Stimulated activated CD8-positive, alpha-beta memory T cell treated with anti-CD3 and anti-CD28 coated beads, Interleukin-15, amount 100 ng/mL, for 24 hours (primary cell): ENCODE results near the gene C1QTNF6.
"Not testable (repeated sequence)": the region's sequence is repeated elsewhere in the genome, so short reads cannot be mapped to it uniquely, and the experiment has no call there.

Source experiments
- DNase-seq: peaks from one replicate; pipeline ENCODE4 v3.0.0-alpha.2; 2020; ENCODE audit warnings: low read depth

The C1QTNF6 gene

GRCh38 chr22:37187891-37188761 is at the start of gene C1QTNF6:
Gene C1QTNF6, minus strand, starts transcription at chr22:37188247. Its CDS starts 34 bp downstream, at chr22:37188213.
- no peak for DNase-seq

DNA sequence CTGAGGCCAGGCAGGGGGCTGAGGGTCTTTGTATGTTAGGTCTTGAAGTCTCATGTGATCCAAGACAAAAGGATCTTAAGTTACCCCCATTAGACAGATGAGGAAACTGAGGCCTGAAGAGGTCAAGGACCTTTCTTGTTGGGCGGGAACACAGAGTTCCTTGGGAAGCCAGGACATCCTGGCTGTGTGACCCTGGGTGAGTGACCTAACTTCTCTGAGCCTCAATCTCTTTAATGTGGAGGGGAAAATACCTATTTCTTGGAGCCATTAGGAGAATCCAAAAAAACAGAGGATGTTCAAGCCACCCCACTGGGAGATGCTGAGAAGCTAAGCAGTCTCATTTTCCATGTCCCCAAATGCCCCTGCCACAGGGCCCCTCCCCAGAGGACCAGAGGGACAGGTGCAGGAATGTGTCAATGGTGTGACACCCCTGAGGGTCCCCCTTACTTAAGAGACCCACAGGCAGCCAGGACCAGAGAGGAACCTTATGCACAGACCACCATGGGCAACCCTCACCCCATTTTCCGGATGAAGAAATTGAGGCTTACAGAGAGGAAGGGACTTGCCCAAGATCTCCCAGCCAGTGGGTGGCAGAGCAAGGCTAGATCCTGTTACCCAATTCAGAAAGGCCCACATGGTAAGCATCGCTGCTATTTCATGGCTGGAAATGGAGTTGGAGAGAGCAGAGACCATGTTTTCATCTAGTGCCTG is 48.0 kb upstream of the C1QTNF6 start:
- DNase-seq = no peak

- no peak for DNase-seq
Measured at GRCh38 chr22:37234736-37235711, 47.0 kb upstream of the C1QTNF6 start.

GRCh38 chr22:37233751-37234631 is 45.9 kb upstream of the C1QTNF6 start:
- DNase-seq = no peak

- DNase-seq = not testable (repeated sequence)
Measured at GRCh38 chr22:37233371-37233750, 45.3 kb upstream of the C1QTNF6 start.

DNA sequence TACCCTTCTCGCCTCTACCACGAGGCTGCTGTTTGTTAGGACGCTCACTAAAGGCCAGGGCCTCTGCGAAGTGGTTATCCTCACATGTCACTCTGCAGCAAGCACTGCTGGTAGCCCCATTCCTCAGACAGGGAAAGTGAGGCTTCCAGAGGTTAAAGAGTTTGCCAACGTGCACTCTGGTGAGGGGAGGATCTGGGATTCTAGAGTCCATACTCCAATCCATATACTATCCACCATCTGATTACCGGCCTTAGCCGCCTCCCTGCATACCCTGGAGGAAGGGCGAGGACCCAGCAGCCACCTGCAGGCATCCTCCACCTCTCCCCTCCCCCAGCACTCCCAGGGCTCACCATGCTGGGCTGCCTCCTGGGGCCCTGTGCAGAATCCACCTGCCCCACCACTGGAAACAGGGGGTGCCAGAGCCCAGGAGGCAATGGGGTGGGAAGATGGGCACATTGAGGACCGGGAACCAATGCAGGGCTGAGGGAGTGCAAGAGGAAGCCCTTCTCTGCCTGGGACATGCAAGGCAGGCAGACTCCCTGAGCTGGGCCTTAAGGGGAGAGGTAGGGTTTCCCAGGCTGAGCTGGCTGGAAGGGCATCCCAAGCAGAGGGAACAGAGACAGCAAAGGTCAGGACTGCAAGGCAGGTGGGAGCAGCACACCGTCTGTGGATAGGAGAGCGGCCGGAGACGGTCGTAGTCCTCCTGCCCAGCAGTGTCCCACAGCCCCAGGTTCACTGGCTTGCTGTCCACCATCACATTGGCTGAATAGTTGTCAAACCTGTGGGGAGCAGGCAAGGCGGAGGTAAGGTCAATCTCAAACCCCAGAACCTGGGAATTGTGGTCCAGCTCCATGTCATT is 44.3 kb upstream of the C1QTNF6 start:
- no peak for DNase-seq

GRCh38 chr22:37231406-37232139 is 43.5 kb upstream of the C1QTNF6 start:
- no peak for DNase-seq

- DNase-seq = no peak
Measured at GRCh38 chr22:37230673-37231405, 42.8 kb upstream of the C1QTNF6 start.

DNA sequence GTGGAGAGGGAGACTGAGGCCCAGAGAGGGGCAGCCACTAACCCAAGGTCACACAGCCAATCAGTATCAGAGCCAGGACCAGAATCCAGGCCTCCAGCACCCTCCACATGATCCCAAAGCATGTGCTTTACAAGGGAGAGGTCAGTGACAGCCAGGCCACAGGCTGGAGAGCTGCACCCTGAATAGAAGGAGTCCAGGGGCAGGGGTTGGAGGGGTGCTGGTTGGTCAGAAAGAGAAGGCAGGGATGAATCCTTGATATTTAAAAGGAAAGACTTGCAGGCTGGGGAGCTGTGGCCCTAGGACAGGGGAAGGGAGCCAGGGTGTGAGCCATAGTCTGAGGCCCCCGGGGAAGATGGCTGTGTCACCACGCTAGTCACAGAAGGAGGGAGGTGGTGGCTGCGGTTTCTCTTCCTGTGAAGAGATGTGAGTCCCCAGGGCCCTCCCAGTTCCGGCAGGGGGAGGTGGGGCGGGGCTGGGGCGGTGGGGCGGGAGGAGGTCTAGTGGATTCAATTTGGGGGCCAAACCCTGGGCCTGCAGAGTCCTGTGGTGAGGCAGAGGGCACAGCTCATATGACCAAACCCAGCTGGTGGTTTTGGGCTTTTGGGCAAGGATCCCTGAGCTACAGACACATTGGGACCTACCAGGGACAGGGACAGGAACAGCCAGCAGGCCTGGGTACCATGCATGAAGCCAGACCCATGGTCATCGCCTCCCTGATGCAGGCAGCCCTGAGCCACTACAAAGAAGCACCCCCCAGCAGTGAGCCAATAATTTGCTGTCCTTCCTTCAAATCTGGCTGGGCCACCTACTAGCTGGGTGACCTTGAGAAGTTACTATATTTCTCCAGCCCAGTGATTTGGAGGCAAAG is 42.0 kb upstream of the C1QTNF6 start:
- DNase-seq = no peak

DNA sequence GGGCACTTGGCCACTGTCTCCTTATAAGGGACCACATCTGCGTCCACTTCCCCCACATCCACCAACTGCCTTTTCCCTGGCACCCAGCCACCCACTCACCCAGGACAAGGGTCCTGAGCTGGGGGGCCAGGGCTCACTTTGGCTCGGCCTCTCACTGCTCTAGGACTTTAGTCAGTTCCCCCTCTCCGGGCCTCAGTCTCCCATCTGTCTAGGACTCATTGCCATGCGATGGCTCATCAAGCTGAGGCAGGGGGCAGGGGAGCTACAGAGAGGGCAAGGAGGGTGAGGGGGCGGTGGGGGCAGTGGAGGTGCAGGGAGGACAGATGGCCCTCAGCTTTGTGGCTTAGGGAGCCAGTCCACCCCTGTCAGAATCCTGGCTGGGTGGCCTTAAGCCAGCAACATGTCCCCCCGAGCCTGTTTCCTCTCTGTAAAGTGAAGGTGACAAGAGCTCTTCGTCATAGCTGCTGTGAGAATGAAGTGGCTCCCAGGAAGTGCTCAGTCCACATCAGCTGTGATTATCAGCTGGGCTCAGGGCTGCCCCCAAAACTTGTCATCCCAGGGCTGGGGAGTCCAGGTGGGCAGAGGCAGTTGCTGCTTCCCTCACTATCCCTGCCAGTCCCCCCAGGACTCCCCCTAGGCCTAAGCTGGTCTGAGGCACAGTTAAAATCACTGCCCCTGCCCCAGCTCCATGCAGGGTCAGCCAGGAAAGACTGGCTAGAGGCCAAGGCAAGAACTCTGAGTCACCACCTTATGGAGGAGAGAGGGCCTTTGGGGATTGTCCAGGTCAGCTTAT is 41.2 kb upstream of the C1QTNF6 start:
- DNase-seq = no peak

GRCh38 chr22:37228106-37229011 is 40.3 kb upstream of the C1QTNF6 start:
- no peak for DNase-seq

GRCh38 chr22:37226514-37226913 is 38.5 kb upstream of the C1QTNF6 start:
- DNase-seq = no peak

GRCh38 chr22:37226087-37226486 is 38.0 kb upstream of the C1QTNF6 start:
- no peak for DNase-seq

DNA sequence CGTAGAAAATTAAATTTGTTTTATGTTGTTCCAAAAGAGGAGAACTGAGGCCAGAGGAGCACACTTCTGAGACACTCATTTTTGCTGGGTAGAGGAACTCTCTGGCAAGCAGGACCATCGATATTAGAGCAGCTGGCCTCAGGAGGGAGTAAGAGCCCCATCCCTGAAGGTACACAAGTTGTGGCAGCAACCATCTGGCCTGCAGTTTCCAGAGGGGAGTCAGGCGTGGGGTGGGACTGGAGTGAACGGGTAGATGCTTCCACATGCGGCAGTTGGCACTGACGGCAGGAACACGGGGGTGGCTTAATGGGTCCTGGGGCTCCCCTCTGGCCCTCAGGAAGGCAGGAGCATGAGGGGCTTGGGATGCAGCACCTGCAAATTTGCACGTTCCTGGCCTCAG is 37.4 kb upstream of the C1QTNF6 start:
- no peak for DNase-seq

DNA sequence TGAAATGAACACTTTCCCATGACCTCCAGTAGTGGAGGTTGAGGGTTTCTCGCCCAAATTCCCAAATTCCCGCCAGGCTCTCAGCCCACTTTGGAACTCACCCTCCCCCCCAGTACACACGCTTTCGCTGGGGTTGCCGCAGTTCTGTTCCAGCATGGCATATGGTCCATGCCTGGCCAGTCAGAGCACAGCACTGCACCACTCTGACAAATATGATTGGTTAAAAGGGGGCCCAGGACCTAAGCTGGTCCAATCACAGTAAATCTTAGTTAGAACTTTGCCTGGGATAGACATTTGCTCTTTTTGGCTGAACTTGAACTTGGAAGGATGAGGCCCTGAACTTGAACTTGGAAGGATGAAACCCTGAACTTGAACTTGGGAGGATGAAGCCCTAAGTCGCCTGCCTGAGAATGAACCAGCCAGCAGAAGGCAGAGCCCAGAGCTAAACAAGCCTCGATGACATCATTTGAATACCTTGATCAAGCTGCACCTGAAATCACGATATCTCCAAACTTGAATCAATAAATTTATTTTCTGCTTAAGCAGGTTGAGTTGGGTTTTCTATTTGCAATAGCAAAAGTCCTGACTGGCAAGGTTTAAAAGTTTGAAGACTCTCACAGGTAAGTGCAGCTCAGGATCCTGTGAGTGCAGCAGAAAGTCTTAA is 36.8 kb upstream of the C1QTNF6 start:
- no peak for DNase-seq
